GM12872 (cell line): ENCODE results near the gene CNPPD1.

Source experiments
- TF ChIP-seq, protein P1 (sequence below): IDR thresholded peaks from 3 replicates; pipeline ENCODE4 v1.5.1; 2011; ENCODE audit warnings: low read depth, mild to moderate bottlenecking, low read length, moderate library complexity; ENCODE audit not compliant: insufficient read depth

Gene CNPPD1

DNA sequence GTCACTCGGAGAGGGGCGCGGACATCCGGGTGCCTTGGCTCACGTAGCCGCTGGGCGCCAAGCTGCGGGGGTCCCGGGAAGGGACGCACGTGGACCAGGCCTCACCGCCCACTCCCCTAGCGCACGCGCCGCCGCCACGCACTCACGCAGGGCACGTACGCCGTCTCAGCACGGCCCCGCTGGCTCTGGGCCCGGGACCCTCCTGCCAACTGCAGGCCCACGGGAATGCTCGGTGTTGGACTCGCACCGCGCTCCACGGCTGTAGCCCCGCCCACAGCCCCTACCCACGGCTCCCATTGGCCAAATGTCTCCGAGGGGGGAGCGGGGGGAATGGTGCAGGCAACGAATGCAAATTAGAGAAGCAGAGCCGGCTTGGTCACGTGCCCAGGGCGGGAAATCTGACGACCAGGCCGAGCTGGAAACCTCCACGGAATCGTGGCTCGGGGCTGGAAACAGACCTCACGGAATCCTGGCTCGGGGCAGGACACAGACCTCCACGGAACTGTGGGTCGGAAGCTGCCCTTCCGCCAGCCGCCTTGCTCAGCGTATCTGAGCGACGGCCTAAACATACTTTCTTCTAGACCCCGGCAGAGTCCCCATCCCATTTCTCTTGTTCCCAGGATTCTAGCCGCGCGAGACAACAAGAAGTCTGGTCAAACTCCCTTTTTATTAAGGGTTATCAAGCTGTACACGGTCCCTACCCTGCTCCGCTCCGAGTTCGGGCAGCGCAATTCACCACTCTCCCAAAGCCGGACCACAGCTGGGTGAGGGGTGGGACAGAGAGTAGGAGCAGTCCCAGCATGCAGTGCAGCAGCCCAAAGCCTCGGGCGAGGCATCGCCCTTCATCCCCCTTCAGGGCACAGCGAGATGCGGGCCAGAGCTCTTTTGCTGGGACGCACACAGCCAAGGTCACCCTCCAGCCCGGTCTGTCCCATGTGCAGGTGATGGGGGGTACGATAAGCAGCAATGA is 42.3 kb upstream of the CNPPD1 start, which contains the start of gene ABCB6:
Gene ABCB6, minus strand, starts transcription at position 227 of the 970 bp plus-strand sequence. CDS start 285 bp downstream, outside the sequence.
- TF ChIP-seq, protein P1, sequence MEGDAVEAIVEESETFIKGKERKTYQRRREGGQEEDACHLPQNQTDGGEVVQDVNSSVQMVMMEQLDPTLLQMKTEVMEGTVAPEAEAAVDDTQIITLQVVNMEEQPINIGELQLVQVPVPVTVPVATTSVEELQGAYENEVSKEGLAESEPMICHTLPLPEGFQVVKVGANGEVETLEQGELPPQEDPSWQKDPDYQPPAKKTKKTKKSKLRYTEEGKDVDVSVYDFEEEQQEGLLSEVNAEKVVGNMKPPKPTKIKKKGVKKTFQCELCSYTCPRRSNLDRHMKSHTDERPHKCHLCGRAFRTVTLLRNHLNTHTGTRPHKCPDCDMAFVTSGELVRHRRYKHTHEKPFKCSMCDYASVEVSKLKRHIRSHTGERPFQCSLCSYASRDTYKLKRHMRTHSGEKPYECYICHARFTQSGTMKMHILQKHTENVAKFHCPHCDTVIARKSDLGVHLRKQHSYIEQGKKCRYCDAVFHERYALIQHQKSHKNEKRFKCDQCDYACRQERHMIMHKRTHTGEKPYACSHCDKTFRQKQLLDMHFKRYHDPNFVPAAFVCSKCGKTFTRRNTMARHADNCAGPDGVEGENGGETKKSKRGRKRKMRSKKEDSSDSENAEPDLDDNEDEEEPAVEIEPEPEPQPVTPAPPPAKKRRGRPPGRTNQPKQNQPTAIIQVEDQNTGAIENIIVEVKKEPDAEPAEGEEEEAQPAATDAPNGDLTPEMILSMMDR: no peak

DNA sequence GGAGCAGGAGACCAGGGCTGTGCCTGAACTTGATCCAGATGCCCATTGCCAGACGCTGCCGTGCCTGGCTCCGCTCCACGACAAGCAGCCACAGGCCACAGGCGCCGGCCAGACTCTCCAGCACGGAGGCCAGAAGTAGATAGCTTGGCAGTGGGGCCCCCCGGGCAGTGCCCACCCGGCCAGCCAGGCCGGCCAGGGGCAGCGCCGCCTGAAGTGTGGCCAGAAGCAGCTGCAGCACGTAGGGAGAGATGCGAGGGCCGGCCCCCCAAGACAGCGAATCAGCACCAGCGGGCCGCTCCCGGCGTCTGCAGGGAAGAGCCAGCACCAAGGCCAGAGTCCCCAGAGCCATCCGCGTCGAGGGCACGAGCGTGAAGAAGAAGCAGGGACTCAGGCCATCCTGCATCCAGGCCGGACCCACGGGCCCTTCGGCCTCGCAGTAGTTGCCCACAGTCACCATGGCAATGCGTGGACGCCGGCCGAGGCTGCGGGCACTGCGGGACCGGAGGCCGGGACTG is 41.5 kb upstream of the CNPPD1 start:
- TF ChIP-seq, protein P1: no peak

DNA sequence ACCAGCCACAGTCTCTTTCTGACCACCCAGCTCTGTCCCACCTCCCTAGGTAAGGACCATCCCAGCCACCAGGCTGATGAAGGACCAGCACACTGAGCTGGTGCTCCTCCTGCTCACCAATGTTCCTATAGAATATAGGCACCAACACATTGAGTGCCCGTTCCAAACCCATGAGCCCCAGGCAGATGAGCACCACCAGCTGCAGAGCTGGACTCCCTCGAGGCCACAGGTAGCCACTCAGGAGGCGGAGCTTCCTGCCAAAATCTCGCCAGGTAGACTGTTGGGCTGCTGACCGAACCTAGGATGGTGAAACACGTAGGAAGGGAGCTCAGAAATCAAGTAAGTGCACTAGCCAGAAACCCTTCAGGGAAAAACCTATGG is 39.8 kb upstream of the CNPPD1 start:
- TF ChIP-seq, protein P1: no peak

DNA sequence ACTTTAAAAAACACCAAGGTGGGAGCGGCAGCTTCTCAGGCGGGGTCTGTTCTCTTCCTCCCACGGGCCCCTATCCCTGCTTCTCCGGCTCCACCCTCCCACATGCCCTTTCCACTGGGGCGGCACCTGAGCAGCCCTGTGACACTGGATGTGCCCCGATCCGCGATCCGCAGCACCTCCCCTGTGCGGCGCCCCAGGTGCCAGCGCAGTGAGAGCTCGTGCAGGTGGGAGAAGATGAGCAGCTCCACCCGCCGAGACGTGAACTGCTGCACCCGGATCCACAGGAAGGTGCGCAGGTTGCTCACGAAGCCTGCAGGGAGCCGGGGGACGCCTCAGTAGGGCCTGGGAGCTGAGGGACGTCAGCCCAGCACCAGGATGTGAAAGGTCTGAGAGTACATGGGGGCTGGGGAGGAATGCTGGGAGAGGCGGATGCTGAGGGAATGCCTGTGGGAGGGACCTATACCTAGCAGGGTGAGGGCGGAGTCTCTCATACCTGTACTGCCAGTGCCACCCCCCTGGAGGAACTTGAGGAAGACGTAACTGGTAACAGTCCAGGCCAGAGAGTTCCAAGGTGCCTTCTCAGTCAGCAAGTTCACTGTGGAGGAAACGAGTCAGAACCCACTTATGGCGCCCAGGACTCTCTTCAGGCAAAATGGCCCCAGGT is 39.3 kb upstream of the CNPPD1 start:
- TF ChIP-seq, protein P1: no peak

DNA sequence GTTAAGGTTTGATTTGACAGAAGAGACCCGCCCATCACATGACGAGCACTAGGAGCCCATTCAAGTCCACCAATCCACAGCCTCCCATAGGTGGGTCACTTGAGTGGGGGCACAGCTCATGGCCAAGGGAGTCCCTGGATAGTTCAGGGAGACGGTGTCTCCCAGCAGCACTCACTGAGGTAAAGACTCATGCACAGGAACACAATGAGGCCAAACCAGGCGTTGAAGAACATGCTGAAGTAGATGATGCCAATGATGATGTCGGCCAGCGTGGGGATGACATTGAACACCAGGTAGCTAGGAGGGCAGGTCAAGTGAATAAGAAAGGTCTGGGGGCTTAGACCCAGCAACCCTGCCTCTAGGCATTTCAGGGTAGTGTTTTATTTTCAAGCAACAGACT is 38.1 kb upstream of the CNPPD1 start:
- TF ChIP-seq, protein P1: no peak

DNA sequence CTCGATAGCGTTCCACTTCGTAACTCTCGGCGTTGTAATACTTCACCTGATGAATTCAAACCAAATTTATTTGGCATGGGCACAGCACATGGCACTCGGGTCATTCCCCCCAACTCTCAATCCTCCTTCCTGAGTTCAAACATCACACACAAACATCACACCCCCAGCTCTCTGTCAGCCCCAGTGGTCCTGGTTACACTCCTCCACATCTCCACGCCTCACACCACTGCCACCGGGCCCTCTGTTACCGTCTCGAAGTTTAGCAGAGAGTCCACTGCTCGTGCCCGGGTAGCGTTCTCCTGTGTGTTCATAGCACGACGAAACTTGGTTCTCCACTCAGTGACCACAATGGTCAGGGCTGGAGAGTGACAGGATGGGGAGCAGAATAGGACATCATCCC is 37.4 kb upstream of the CNPPD1 start:
- TF ChIP-seq, protein P1: no peak

- TF ChIP-seq, protein P1: no peak
These were observed 36.9 kb upstream of the CNPPD1 start for GRCh38 chr2:219213486-219214071.
